Gastrocnemius medialis (tissue), 4 donors: Measurements from ENCODE around the gene NLRC5. TPM values are rescaled to one million over a fixed set of nuclear protein-coding genes. Genes with fewer than 3 reads are reported as not detected.

Experiments
- ATAC-seq, 2 donors: fragments of 150-250 bp; one replicate each; pipeline ENCODE4 v1.9.1; 2016
- DNase-seq, 2 donors: peaks; one replicate each; pipeline ENCODE4 v3.0.0-alpha.2; 2019
- H3K27ac ChIP-seq, 4 donors: fragments of 200-600 bp; sonication (generic); 1 replicate in 1 of 4; 2 replicates in 3 of 4; pipeline ENCODE4 v1.5.1; 2016 to 2018; ENCODE audit warnings: mild to moderate bottlenecking in 2 of 4, moderate library complexity in 1 of 4
- H3K27me3 ChIP-seq, 3 donors: fragments of 200-600 bp; sonication (generic) in 2 of 3; 1 replicate in 1 of 3; 2 replicates in 2 of 3; pipeline versions ENCODE4 v1.5.1 to v1.6.0; 2016 to 2019; ENCODE audit warnings: mild to moderate bottlenecking in 1 of 3, moderate library complexity in 1 of 3
- H3K36me3 ChIP-seq, 2 donors: fragments of 200-600 bp; sonication (generic) in 1 of 2; one replicate each; pipeline ENCODE4 v1.5.1; 2017 to 2018
- H3K4me1 ChIP-seq, 2 donors: fragments of 200-600 bp; sonication (generic) in 1 of 2; one replicate each; pipeline ENCODE4 v1.5.1; 2016 to 2017; ENCODE audit warnings: mild to moderate bottlenecking in 2 of 2
- H3K4me3 ChIP-seq, 4 donors: fragments of 200-600 bp; sonication (generic) in 3 of 4; 1 replicate in 1 of 4; 2 replicates in 3 of 4; pipeline ENCODE4 v1.5.1; 2016 to 2019; ENCODE audit warnings: mild to moderate bottlenecking in 2 of 4
- H3K9me3 ChIP-seq, 3 donors: fragments of 200-600 bp; sonication (generic) in 2 of 3; 1 replicate in 1 of 3; 2 replicates in 2 of 3; pipeline ENCODE4 v1.5.1; 2016 to 2019
- CTCF ChIP-seq, 5 experiments: fragments of 450-650 bp in 3 of 5; fragments of 200-600 bp in 2 of 5; sonication (generic) in 2 of 5; IDR thresholded peaks in 4 of 5; conservative IDR thresholded peaks in 1 of 5; 1 replicate in 4 of 5; 2 replicates in 1 of 5; pipeline ENCODE4 v1.5.1; 2016 to 2019; ENCODE audit warnings: antibody characterized with exemption in 5 of 5, mild to moderate bottlenecking in 3 of 5, moderate library complexity in 3 of 5
- POLR2A ChIP-seq, 2 donors: fragments of 450-650 bp; IDR thresholded peaks; one replicate each; pipeline ENCODE4 v1.6.1; 2017; ENCODE audit warnings: antibody characterized with exemption in 2 of 2, mild to moderate bottlenecking in 2 of 2, moderate library complexity in 2 of 2
- in situ Hi-C, 4 donors: fragments of 200-750 bp; cut with MboI; loops; one replicate each; pipeline versions ENCODE4 v1.15.0 to v1.8.0; 2017; ENCODE audit warnings: low sequenced_read_pairs in 4 of 4
- intact Hi-C: fragments of 100-400 bp; cut with DNase I; formaldehyde crosslinking; loops from one replicate; pipeline ENCODE4 v1.15.1; 2023; ENCODE audit warnings: low total_unique reads
- total RNA-seq, 4 donors: library from RNA; depleted of rRNA; stranded (reverse); fragments of >200 nt; gene quantifications; one replicate each; pipeline versions ENCODE4 v1.1.0 to v1.2.3, GENCODE V29; 2016

NLRC5 gene
- total RNA-seq, 4 donors from 2014 or later: 2.5 to 9.4 (median 5.1) TPM

GRCh38 chr16:56950455-56950854 lies 38.9 kb upstream of the NLRC5 start:
- TF ChIP-seq POLR2A (IDR thresholded peaks at IDR 0.05) (no peak), CTCF (IDR thresholded peaks at IDR 0.05 in 4 of 5, conservative IDR thresholded peaks at IDR 0.05 in 1 of 5) (no peak)
- intact Hi-C loops (no loop called here), in situ Hi-C loops (loop anchor here in 3 of 4 donors (10.0 kb wide), 2 partner anchors 76 to 86 kb away; partner anchors contain the start of gene SLC12A3 (in 2 of the 3))
- Histone ChIP-seq H3K36me3 (peaks cover 0 to 10% of the 10 kb centered on the region in 2 donors), H3K27ac (no peak overlapping the region), H3K9me3 (no peaks in the 10 kb centered on the region), H3K4me3 (no peak overlapping the region), H3K27me3 (no peaks in the 10 kb centered on the region), H3K4me1 (no peaks in the 10 kb centered on the region)
- ATAC-seq: no peak
- DNase-seq: no peak

GRCh38 chr16:56950881-56951771 lies 38.2 kb upstream of the NLRC5 start:
- no peaks in the 10 kb centered on the region for H3K9me3 ChIP-seq
- ATAC-seq (peak; percentile 42 to 55), DNase-seq (peak in 1 of 2 donors; percentile 43)
- H3K27me3 ChIP-seq: no peaks in the 10 kb centered on the region
- TF ChIP-seq POLR2A (IDR thresholded peaks at IDR 0.05) (no peak), CTCF (IDR thresholded peaks at IDR 0.05 in 4 of 5, conservative IDR thresholded peaks at IDR 0.05 in 1 of 5) (peak in 4 of 5 experiments; percentile 18 to 58 (median 40))
- intact Hi-C loops: loop anchor here (1.0 kb wide), 1 partner anchor 84 kb away; no protein-coding TSS in a partner anchor
- no peak overlapping the region for H3K4me3 ChIP-seq
- in situ Hi-C loops: loop anchor here in 3 of 4 donors (10.0 kb wide), 2 partner anchors 76 to 86 kb away; partner anchors contain the start of gene SLC12A3 (in 2 of the 3)
- no peaks in the 10 kb centered on the region for H3K4me1 ChIP-seq
- H3K36me3 ChIP-seq: peaks cover 0 to 8% of the 10 kb centered on the region in 2 donors
- H3K27ac ChIP-seq: no peak overlapping the region

GRCh38 chr16:56953006-56953405 lies 36.4 kb upstream of the NLRC5 start:
- in situ Hi-C loops: loop anchor here in 3 of 4 donors (10.0 kb wide), 2 partner anchors 78 to 88 kb away; partner anchors contain the start of gene SLC12A3 (in 2 of the 3)
- intact Hi-C loops: no loop called here
- no peak for ATAC-seq

GRCh38 chr16:56956076-56956475 lies 33.3 kb upstream of the NLRC5 start:
- TF ChIP-seq CTCF (IDR thresholded peaks at IDR 0.05 in 4 of 5, conservative IDR thresholded peaks at IDR 0.05 in 1 of 5): no peak
- TF ChIP-seq POLR2A (IDR thresholded peaks at IDR 0.05): no peak
- in situ Hi-C loops: loop anchor here in 3 of 4 donors (10.0 kb wide), 2 partner anchors 81 to 91 kb away; partner anchors contain the start of gene SLC12A3 (in 2 of the 3)
- H3K27ac ChIP-seq: no peak overlapping the region
- H3K4me3 ChIP-seq: no peak overlapping the region
- H3K9me3 ChIP-seq: no peaks in the 10 kb centered on the region
- no peaks in the 10 kb centered on the region for H3K36me3 ChIP-seq
- no peak for ATAC-seq
- intact Hi-C loops: no loop called here
- H3K4me1 ChIP-seq: no peaks in the 10 kb centered on the region
- H3K27me3 ChIP-seq: no peaks in the 10 kb centered on the region
- DNase-seq: no peak

More at GRCh38 chr16:56953006-56953405, 36.4 kb upstream of the NLRC5 start:
- Histone ChIP-seq H3K4me1 (no peaks in the 10 kb centered on the region), H3K36me3 (no peaks in the 10 kb centered on the region), H3K9me3 (no peaks in the 10 kb centered on the region), H3K4me3 (no peak overlapping the region), H3K27ac (no peak overlapping the region), H3K27me3 (no peaks in the 10 kb centered on the region)
- TF ChIP-seq POLR2A (IDR thresholded peaks at IDR 0.05): no peak
- no peak for TF ChIP-seq CTCF (IDR thresholded peaks at IDR 0.05 in 4 of 5, conservative IDR thresholded peaks at IDR 0.05 in 1 of 5)
- DNase-seq: no peak
